ENCODE measurements around the gene COL16A1. TPM values are rescaled to one million over a fixed set of nuclear protein-coding genes. Genes with fewer than 3 reads are reported as not detected.

COL16A1 gene
- total RNA-seq, 1 donor from 2014 or later, result 339 TPM

DNA sequence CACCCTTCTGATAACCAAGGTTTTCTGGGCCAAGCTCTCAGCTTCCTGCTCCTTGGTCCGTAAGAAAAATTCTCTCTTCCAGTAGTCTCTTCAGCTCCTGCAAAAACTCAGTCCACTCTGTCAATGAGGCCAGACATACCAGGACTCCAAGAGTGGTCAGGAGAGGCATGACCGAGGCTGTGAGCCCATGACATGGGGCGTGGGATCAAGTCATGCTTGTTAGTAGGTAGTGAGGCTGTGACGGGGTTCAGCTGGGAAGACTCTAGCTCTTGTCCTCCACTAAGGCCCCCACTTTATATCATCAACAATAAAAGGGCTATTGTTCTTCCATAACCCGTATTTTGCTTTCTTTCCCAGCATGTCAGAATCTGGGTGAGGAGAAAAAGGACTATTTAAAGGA is 96.5 kb downstream of the COL16A1 start:
- no peak for TF ChIP-seq CTCF (IDR thresholded peaks at IDR 0.05)
- Histone ChIP-seq H3K9me3 (no peaks in the 10 kb centered on the region), H3K27ac (no peak overlapping the region), H3K4me1 (no peaks in the 10 kb centered on the region), H3K27me3 (no peaks in the 10 kb centered on the region), H3K36me3 (no peaks in the 10 kb centered on the region), H3K4me3 (no peak overlapping the region)
- intact Hi-C loops (cut with DNase I), result no loop called here
- no peak for DNase-seq (ENCODE audit: low spot score in 2 of 2)

DNA sequence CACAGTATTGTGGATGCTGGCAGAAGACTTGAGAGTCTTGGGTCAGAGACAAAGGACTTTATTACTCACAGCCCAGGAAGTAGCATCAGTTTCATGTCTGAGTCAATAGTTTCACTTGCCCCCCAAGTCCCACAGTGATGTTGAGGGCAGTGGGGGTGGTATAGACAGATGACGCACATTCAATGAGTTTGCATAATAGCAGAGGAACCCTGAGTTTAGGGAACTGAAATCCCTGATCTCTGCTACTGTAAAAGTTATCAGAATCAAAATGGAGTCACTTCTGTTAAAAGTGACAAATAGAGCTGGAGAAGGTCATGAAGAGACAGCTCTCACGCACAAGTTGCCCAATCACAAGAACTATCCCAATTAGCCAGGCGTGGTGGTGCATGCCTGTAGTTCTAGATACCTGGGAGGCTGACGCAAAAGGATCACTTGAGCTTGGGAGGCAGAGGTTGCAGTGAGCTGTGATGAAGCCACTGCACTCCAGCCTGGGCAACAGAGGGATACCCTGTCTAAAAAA is 97.8 kb downstream of the COL16A1 start:
- Histone ChIP-seq H3K4me1 (no peaks in the 10 kb centered on the region), H3K27ac (no peak overlapping the region), H3K9me3 (no peaks in the 10 kb centered on the region), H3K36me3 (no peaks in the 10 kb centered on the region), H3K4me3 (no peak overlapping the region), H3K27me3 (no peaks in the 10 kb centered on the region)
- no peak for DNase-seq (ENCODE audit: low spot score in 2 of 2)
- intact Hi-C loops (cut with DNase I), result no loop called here
- no peak for TF ChIP-seq CTCF (IDR thresholded peaks at IDR 0.05)

Other genes starting within 250 kb of the COL16A1 start
- 1,807 TPM for gene TINAGL1, start 127.5 kb downstream of the COL16A1 start, total RNA-seq
- gene HCRTR1, start 86.3 kb downstream of the COL16A1 start, total RNA-seq, result not detected
- gene PEF1, start 59.1 kb downstream of the COL16A1 start, total RNA-seq, result 340 TPM
- gene ADGRB2, start 60.3 kb upstream of the COL16A1 start, total RNA-seq, result 1.9 TPM
- 30.7 TPM for gene SPOCD1, start 112.0 kb upstream of the COL16A1 start, total RNA-seq
- 174 TPM for gene PTP4A2, start 234.4 kb upstream of the COL16A1 start, total RNA-seq